NB4 (cell line): ENCODE data around the gene PRTN3.

Experiments
- MYC ChIP-seq: IDR thresholded peaks from 2 replicates; pipeline ENCODE4 v1.6.1; 2011; ENCODE audit warnings: low read depth, low read length
- POLR2A ChIP-seq: IDR thresholded peaks from 2 replicates; pipeline ENCODE4 v1.6.1; 2011; ENCODE audit warnings: mild to moderate bottlenecking; ENCODE audit not compliant: insufficient read length; ENCODE audit errors: extremely low read depth
- TF ChIP-seq, protein P1 (sequence below): IDR thresholded peaks from one replicate; pipeline ENCODE4 v1.5.1; 2012; ENCODE audit warnings: low read depth, low read length
- TF ChIP-seq, protein P2 (sequence below): IDR thresholded peaks from 2 replicates; pipeline ENCODE4 v1.6.1; 2011; ENCODE audit warnings: low read depth, low read length

DNA sequence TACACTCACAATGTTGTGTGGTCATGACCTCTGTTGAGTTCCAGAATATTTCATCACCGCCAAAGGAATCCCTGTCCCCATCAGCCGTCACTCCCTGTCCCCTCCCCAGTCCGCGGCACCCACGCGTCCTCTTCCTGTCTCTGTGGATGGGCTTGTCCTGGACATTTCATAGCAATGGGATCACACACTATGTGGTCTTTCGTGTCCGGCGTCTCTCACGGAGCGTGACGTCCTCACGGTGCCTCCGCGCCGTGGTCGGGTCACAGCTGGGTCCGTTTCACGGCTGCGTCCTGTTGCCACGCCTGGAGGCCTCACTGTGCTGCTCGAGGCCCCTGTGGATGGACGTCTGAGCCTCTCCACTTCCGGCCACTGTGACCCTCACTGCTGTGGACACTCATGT is 6.6 kb upstream of the PRTN3 start:
- TF ChIP-seq, protein P1, sequence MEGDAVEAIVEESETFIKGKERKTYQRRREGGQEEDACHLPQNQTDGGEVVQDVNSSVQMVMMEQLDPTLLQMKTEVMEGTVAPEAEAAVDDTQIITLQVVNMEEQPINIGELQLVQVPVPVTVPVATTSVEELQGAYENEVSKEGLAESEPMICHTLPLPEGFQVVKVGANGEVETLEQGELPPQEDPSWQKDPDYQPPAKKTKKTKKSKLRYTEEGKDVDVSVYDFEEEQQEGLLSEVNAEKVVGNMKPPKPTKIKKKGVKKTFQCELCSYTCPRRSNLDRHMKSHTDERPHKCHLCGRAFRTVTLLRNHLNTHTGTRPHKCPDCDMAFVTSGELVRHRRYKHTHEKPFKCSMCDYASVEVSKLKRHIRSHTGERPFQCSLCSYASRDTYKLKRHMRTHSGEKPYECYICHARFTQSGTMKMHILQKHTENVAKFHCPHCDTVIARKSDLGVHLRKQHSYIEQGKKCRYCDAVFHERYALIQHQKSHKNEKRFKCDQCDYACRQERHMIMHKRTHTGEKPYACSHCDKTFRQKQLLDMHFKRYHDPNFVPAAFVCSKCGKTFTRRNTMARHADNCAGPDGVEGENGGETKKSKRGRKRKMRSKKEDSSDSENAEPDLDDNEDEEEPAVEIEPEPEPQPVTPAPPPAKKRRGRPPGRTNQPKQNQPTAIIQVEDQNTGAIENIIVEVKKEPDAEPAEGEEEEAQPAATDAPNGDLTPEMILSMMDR: no peak
- TF ChIP-seq POLR2A: no peak
- TF ChIP-seq, protein P2, sequence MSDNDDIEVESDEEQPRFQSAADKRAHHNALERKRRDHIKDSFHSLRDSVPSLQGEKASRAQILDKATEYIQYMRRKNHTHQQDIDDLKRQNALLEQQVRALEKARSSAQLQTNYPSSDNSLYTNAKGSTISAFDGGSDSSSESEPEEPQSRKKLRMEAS: no peak
- TF ChIP-seq MYC: no peak
